IMR-90 (cell line): Measurements from ENCODE around the gene FAM168A.

Source experiments
- CHD1 ChIP-seq: IDR thresholded peaks from 2 replicates; pipeline ENCODE4 v1.6.1; 2012; ENCODE audit warnings: low read depth, low read length, improper control_type of control experiment
- MAFK ChIP-seq: IDR thresholded peaks from 2 replicates; pipeline ENCODE4 v1.6.1; 2012; ENCODE audit warnings: low read depth, low read length, improper control_type of control experiment
- POLR2A ChIP-seq: IDR thresholded peaks from 2 replicates; pipeline ENCODE4 v1.6.1; 2012; ENCODE audit warnings: mild to moderate bottlenecking, low read depth, low read length
- TF ChIP-seq, protein P1 (sequence below): conservative IDR thresholded peaks from 2 replicates; pipeline ENCODE4 v1.5.1; 2012; ENCODE audit warnings: mild to moderate bottlenecking, low read depth, low read length, improper control_type of control experiment

DNA sequence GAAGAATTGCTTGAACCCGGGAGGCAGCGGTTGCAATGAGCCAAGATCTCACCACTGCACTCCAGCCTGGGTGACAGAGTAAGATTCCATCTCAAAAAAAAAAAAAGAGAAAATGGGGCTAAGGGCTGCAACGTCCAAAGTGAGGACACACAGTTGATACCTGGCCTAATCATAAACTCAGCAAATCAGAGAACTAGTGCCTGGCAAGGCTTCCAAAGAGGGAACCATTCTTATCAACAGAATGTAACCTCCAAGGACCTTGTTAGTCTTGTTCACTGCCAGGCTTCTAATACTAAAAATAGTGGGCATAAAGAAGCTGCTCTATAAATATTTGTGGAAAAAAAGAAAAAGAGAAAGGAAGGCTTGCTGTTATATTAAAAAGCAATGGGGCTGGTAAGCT is 42.3 kb downstream of the FAM168A start:
- TF ChIP-seq, protein P1, sequence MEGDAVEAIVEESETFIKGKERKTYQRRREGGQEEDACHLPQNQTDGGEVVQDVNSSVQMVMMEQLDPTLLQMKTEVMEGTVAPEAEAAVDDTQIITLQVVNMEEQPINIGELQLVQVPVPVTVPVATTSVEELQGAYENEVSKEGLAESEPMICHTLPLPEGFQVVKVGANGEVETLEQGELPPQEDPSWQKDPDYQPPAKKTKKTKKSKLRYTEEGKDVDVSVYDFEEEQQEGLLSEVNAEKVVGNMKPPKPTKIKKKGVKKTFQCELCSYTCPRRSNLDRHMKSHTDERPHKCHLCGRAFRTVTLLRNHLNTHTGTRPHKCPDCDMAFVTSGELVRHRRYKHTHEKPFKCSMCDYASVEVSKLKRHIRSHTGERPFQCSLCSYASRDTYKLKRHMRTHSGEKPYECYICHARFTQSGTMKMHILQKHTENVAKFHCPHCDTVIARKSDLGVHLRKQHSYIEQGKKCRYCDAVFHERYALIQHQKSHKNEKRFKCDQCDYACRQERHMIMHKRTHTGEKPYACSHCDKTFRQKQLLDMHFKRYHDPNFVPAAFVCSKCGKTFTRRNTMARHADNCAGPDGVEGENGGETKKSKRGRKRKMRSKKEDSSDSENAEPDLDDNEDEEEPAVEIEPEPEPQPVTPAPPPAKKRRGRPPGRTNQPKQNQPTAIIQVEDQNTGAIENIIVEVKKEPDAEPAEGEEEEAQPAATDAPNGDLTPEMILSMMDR: no peak
- TF ChIP-seq CHD1 (no peak), POLR2A (no peak), MAFK (no peak)
